HepG2 (cell line): Measurements from ENCODE around the gene CCDC148. TPM values are rescaled to one million over a fixed set of nuclear protein-coding genes. Genes with fewer than 3 reads are reported as not detected.
A peak's percentile ranks its signal among the peaks of the same experiment; 100 is the strongest.

Experiments used
- ATF2 ChIP-seq: sonication (generic); formaldehyde crosslinking; IDR thresholded peaks from 2 replicates; pipeline ENCODE4 v1.4.0; 2020; ENCODE audit warnings: missing genetic modification reagents
- ERF ChIP-seq: IDR thresholded peaks from 2 replicates; pipeline ENCODE4 v1.6.1; 2018; ENCODE audit warnings: missing biosample characterization, missing genetic modification reagents
- ESRRA ChIP-seq: sonication (generic); formaldehyde crosslinking; IDR thresholded peaks from 2 replicates; pipeline ENCODE4 v1.5.1; 2020; ENCODE audit warnings: mild to moderate bottlenecking, low read depth, missing genetic modification reagents
- EZH2 ChIP-seq: conservative IDR thresholded peaks from 2 replicates; pipeline ENCODE4 v1.6.1; 2012; ENCODE audit warnings: mild to moderate bottlenecking, low read depth, low read length, moderate library complexity
- HNF4G ChIP-seq, 2 experiments: sonication (generic) in 1 of 2; formaldehyde crosslinking in 1 of 2; IDR thresholded peaks; 2 replicates each; pipeline versions ENCODE4 v1.4.0 to v1.6.1; 2011 to 2020; ENCODE audit warnings: borderline replicate concordance in 2 of 2, low read depth in 2 of 2, mild to moderate bottlenecking in 2 of 2, low read length in 1 of 2, missing genetic modification reagents in 1 of 2, moderate library complexity in 1 of 2
- HNRNPH1 ChIP-seq: fragments of 200-400 bp; formaldehyde crosslinking; optimal IDR thresholded peaks from 2 replicates; pipeline ENCODE3; 2017; ENCODE audit warnings: mild to moderate bottlenecking, low read depth, low read length
- HNRNPK ChIP-seq: fragments of 200-400 bp; formaldehyde crosslinking; IDR thresholded peaks from 2 replicates; pipeline ENCODE4 v1.6.1; 2018; ENCODE audit warnings: low read length, low read depth, moderate library complexity, mild to moderate bottlenecking; ENCODE audit not compliant: poor library complexity, severe bottlenecking
- ISL2 ChIP-seq: sonication (generic); formaldehyde crosslinking; IDR thresholded peaks from 2 replicates; pipeline ENCODE4 v1.5.0; 2020; ENCODE audit warnings: missing genetic modification reagents
- KAT2B ChIP-seq: fragments of 150-350 bp; IDR thresholded peaks from 2 replicates; pipeline ENCODE4 v1.6.1; 2014; ENCODE audit warnings: low read depth, low read length, borderline replicate concordance
- MED8 ChIP-seq: sonication (generic); formaldehyde crosslinking; IDR thresholded peaks from 2 replicates; pipeline ENCODE4 v1.8.1; 2023; ENCODE audit warnings: mild to moderate bottlenecking, missing genetic modification reagents; ENCODE audit not compliant: insufficient replicate concordance
- MYNN ChIP-seq: sonication (generic); formaldehyde crosslinking; IDR thresholded peaks from 2 replicates; pipeline ENCODE4 v1.4.0; 2020; ENCODE audit warnings: mild to moderate bottlenecking, low read depth, missing genetic modification reagents
- NFKB2 ChIP-seq: sonication (generic); formaldehyde crosslinking; IDR thresholded peaks from 2 replicates; pipeline ENCODE4 v1.4.0; 2020; ENCODE audit warnings: missing genetic modification reagents, borderline replicate concordance
- PRMT3 ChIP-seq: sonication (generic); formaldehyde crosslinking; IDR thresholded peaks from 2 replicates; pipeline ENCODE4 v1.8.1; 2022; ENCODE audit warnings: low read depth, mild to moderate bottlenecking, moderate library complexity, missing genetic modification reagents, borderline replicate concordance
- SAP130 ChIP-seq: IDR thresholded peaks from 2 replicates; pipeline ENCODE4 v1.6.1; 2016; ENCODE audit warnings: low read depth
- SMC3 ChIP-seq: IDR thresholded peaks from 2 replicates; pipeline ENCODE4 v1.6.1; 2011; ENCODE audit warnings: low read length, improper control_type of control experiment
- TBX2 ChIP-seq: sonication (generic); formaldehyde crosslinking; IDR thresholded peaks from 2 replicates; pipeline ENCODE4 v1.5.0; 2020; ENCODE audit warnings: missing genetic modification reagents, mild to moderate bottlenecking, borderline replicate concordance
- TEF ChIP-seq: sonication (generic); formaldehyde crosslinking; IDR thresholded peaks from 2 replicates; pipeline ENCODE4 v1.5.0; 2020; ENCODE audit warnings: missing genetic modification reagents
- TFAP4 ChIP-seq: sonication (generic); IDR thresholded peaks from 2 replicates; pipeline ENCODE4 v1.6.1; 2016; ENCODE audit warnings: low read depth, borderline replicate concordance
- ZBTB7A ChIP-seq: sonication (generic); formaldehyde crosslinking; IDR thresholded peaks from 2 replicates; pipeline ENCODE4 v1.8.0; 2022; ENCODE audit warnings: mild to moderate bottlenecking, missing genetic modification reagents
- ZBTB7B ChIP-seq: sonication (generic); formaldehyde crosslinking; IDR thresholded peaks from 2 replicates; pipeline ENCODE4 v1.4.0; 2020; ENCODE audit warnings: missing genetic modification reagents
- ZHX1 ChIP-seq: sonication (generic); formaldehyde crosslinking; IDR thresholded peaks from 2 replicates; pipeline ENCODE4 v1.8.1; 2022; ENCODE audit warnings: low read depth, mild to moderate bottlenecking, missing genetic modification reagents
- ZNF333 ChIP-seq: sonication (generic); formaldehyde crosslinking; IDR thresholded peaks from 2 replicates; pipeline ENCODE4 v1.4.0; 2020; ENCODE audit warnings: mild to moderate bottlenecking, missing genetic modification reagents, borderline replicate concordance
- ZNF501 ChIP-seq: sonication (generic); formaldehyde crosslinking; IDR thresholded peaks from 2 replicates; pipeline ENCODE4 v1.5.1; 2020; ENCODE audit warnings: mild to moderate bottlenecking, moderate library complexity, missing genetic modification reagents
- polyA plus RNA-seq, 8 experiments: library from polyadenylated mRNA; depleted of rRNA in 3 of 8; stranded (reverse) in 7 of 8; unstranded in 1 of 8; fragments of >200 nt; fragmentation: Illumina TruSeq in 4 of 8; extraction: Trizol in 4 of 8; gene quantifications; 2 replicates each; pipeline versions ENCODE4 v1.2.1 to v1.2.3, GENCODE V29; 2011 to 2016; ENCODE audit warnings: low read depth in 4 of 8, missing spikeins in 1 of 8, mixed read lengths in 1 of 8; ENCODE audit not compliant: insufficient read depth in 1 of 8
- total RNA-seq, 5 experiments: library from RNA; depleted of rRNA; stranded (reverse); fragments of >200 nt; fragmentation: Illumina TruSeq; extraction: Trizol; gene quantifications; 2 replicates each; pipeline ENCODE4 v1.2.3, GENCODE V29; 2016; ENCODE audit warnings: low read depth in 1 of 5

The CCDC148 gene
- total and polyA plus RNA-seq, 2 of the 13 experiments (the other 11 are each of a cell fraction or from before 2014, with no cell fraction given), result 0.30 to 0.49 TPM

GRCh38 chr2:158130832-158131473 is 325.6 kb downstream of the CCDC148 start (continued):
- TF ChIP-seq TEF (CRISPR knock-in tag) (no peak), MYNN (CRISPR knock-in tag) (peak; percentile 59), ZBTB7A (no peak; the same call in 1 of the 2 replicates), SAP130 (CRISPR knock-in tag) (peak; percentile 72), TBX2 (CRISPR knock-in tag) (peak; percentile 76; the same call in 1 of the 2 replicates), NFKB2 (CRISPR knock-in tag) (no peak), ESRRA (CRISPR knock-in tag) (peak; percentile 26; the same call in 1 of the 2 replicates), ZHX1 (CRISPR knock-in tag) (peak; percentile 75; the same call in 1 of the 2 replicates), HNF4G (IDR thresholded peaks at IDR 0.05; ENCODE audit: borderline replicate concordance, low read depth, low read length) (peak; percentile 99), HNF4G (CRISPR knock-in tag; IDR thresholded peaks at IDR 0.05; ENCODE audit: borderline replicate concordance, low read depth) (peak; percentile 95), ZNF333 (CRISPR knock-in tag) (no peak), HNRNPH1 (no peak), ISL2 (peak; percentile 97), ERF (CRISPR knock-in tag) (peak; percentile 91), ATF2 (CRISPR knock-in tag) (peak; percentile 67; the same call in 1 of the 2 replicates), SMC3 (0 out of 2 replicates have a peak, but pooled peaks have one; percentile 21), PRMT3 (CRISPR knock-in tag) (no peak; the same call in 1 of the 2 replicates), EZH2 (no peak), HNRNPK (no peak), ZBTB7B (0 out of 2 replicates have a peak, but pooled peaks have one; percentile 31), KAT2B (no peak), TFAP4 (no peak), ZNF501 (CRISPR knock-in tag) (no peak), MED8 (CRISPR knock-in tag) (peak; percentile 96)
